DMS79 (cell line): ENCODE data around the gene SLC5A10.
"Not testable (repeated sequence)": the region's sequence is repeated elsewhere in the genome, so short reads cannot be mapped to it uniquely, and the experiment has no call there.

Experiments
- DNase-seq: peaks from one replicate; lab custom pipeline; 2025; lab: John Stamatoyannopoulos, UW

Gene SLC5A10

GRCh38 chr17:18947866-18948265 is 4.1 kb upstream of the SLC5A10 start:
- no peak for DNase-seq

GRCh38 chr17:18948476-18949006 is 3.4 kb upstream of the SLC5A10 start:
- no peak for DNase-seq

- DNase-seq = no peak
Measured at GRCh38 chr17:18949566-18949965, 2.4 kb upstream of the SLC5A10 start.

GRCh38 chr17:18950346-18950745 is 1.6 kb upstream of the SLC5A10 start:
- no peak for DNase-seq

GRCh38 chr17:18950944-18951905 is 740 bp upstream of the SLC5A10 start:
- no peak for DNase-seq

- DNase-seq = no peak
Measured at GRCh38 chr17:18953231-18953728, 1.3 kb downstream of the SLC5A10 start.

GRCh38 chr17:18954321-18954720 is 2.4 kb downstream of the SLC5A10 start:
- no peak for DNase-seq

- no peak for DNase-seq
Measured at GRCh38 chr17:18955009-18955408, 3.0 kb downstream of the SLC5A10 start.

GRCh38 chr17:18956021-18956420 is 4.1 kb downstream of the SLC5A10 start:
- not testable (repeated sequence) for DNase-seq

- DNase-seq = no peak
Measured at GRCh38 chr17:18956581-18956980, 4.6 kb downstream of the SLC5A10 start.

GRCh38 chr17:18957831-18958230 is 5.9 kb downstream of the SLC5A10 start:
- DNase-seq = no peak

- no peak for DNase-seq
Measured at GRCh38 chr17:18958611-18959010, 6.6 kb downstream of the SLC5A10 start.

GRCh38 chr17:18959071-18959844 is 7.3 kb downstream of the SLC5A10 start:
- no peak for DNase-seq

GRCh38 chr17:18959845-18960240 is 7.9 kb downstream of the SLC5A10 start:
- no peak for DNase-seq

GRCh38 chr17:18960241-18960665 is 8.3 kb downstream of the SLC5A10 start:
- no peak for DNase-seq

- no peak for DNase-seq
Measured at GRCh38 chr17:18960803-18961511, 9.0 kb downstream of the SLC5A10 start.

- no peak for DNase-seq
Measured at GRCh38 chr17:18961634-18962493, 9.9 kb downstream of the SLC5A10 start.

- DNase-seq = no peak
Measured at GRCh38 chr17:18962494-18962815, 10.5 kb downstream of the SLC5A10 start.

GRCh38 chr17:18963126-18964017 is 11.4 kb downstream of the SLC5A10 start:
- DNase-seq = no peak

- DNase-seq = no peak
Measured at GRCh38 chr17:18964018-18964351, 12.0 kb downstream of the SLC5A10 start.
